DOHH2 (cell line): Measurements from ENCODE around the gene RLIM.
A peak's percentile ranks its signal among the peaks of the same experiment; 100 is the strongest.
"Not testable (repeated sequence)": the region's sequence is repeated elsewhere in the genome, so short reads cannot be mapped to it uniquely, and the experiment has no call there.

ENCODE experiments used
- H3F3A ChIP-seq: fragments of 200-600 bp; sonication (generic), shearing (Covaris generic); 2 replicates; pipeline ENCODE4 v1.6.0; 2016; ENCODE audit warnings: antibody characterized with exemption, mild to moderate bottlenecking; ENCODE audit not compliant: control insufficient read depth, insufficient read depth
- H3K27ac ChIP-seq: fragments of 200-600 bp; sonication (generic); 2 replicates; pipeline ENCODE4 v1.5.1; 2014; ENCODE audit warnings: low read depth, mild to moderate bottlenecking, low read length, moderate library complexity
- H3K27me3 ChIP-seq: fragments of 200-600 bp; sonication (generic); 2 replicates; pipeline ENCODE4 v1.6.1; 2014; ENCODE audit warnings: mild to moderate bottlenecking, low read length, mixed read lengths; ENCODE audit not compliant: control insufficient read depth
- H3K36me3 ChIP-seq: fragments of 200-600 bp; sonication (generic); 2 replicates; pipeline ENCODE4 v1.6.1; 2014; ENCODE audit warnings: mild to moderate bottlenecking, low read length, moderate library complexity, mixed read lengths; ENCODE audit not compliant: control insufficient read depth
- H3K4me1 ChIP-seq: fragments of 200-600 bp; sonication (generic); 2 replicates; pipeline ENCODE4 v1.6.1; 2014; ENCODE audit warnings: mild to moderate bottlenecking, low read length, mixed read lengths; ENCODE audit not compliant: control insufficient read depth
- H3K4me2 ChIP-seq: fragments of 200-600 bp; sonication (generic); 2 replicates; pipeline ENCODE4 v1.6.0; 2014; ENCODE audit warnings: mild to moderate bottlenecking, low read length, moderate library complexity
- H3K4me3 ChIP-seq: fragments of 200-600 bp; sonication (generic); 2 replicates; pipeline ENCODE4 v1.5.1; 2014; ENCODE audit warnings: mild to moderate bottlenecking, low read length, mixed read lengths
- H3K79me2 ChIP-seq: fragments of 200-600 bp; sonication (generic); 2 replicates; pipeline ENCODE4 v1.6.1; 2014; ENCODE audit warnings: mild to moderate bottlenecking, low read length, mixed read lengths; ENCODE audit not compliant: control insufficient read depth
- H3K9me2 ChIP-seq: fragments of 200-600 bp; sonication (generic); replicated peaks from 2 replicates; pipeline ENCODE4 v1.6.1; 2014; ENCODE audit warnings: mild to moderate bottlenecking, low read length, mixed read lengths; ENCODE audit not compliant: control insufficient read depth
- H3K9me3 ChIP-seq: fragments of 200-600 bp; sonication (generic); 2 replicates; pipeline ENCODE4 v1.6.1; 2014; ENCODE audit warnings: antibody characterized with exemption, low read length, mixed read lengths; ENCODE audit not compliant: control insufficient read depth, insufficient read depth
- H4K20me1 ChIP-seq: fragments of 200-600 bp; sonication (generic); 2 replicates; pipeline ENCODE4 v1.6.0; 2014; ENCODE audit warnings: low read depth, mild to moderate bottlenecking, antibody characterized with exemption, low read length, moderate library complexity; ENCODE audit not compliant: control insufficient read depth, insufficient read depth
- CTCF ChIP-seq: fragments of 200-600 bp; sonication (generic); IDR thresholded peaks from one replicate; pipeline ENCODE4 v1.5.1; 2014; ENCODE audit warnings: antibody characterized with exemption, mild to moderate bottlenecking, low read depth, low read length; ENCODE audit not compliant: poor library complexity, severe bottlenecking
- EZH2phosphoT487 ChIP-seq: fragments of 200-600 bp; sonication (generic); IDR thresholded peaks from 2 replicates; pipeline ENCODE4 v1.6.1; 2017; ENCODE audit warnings: borderline replicate concordance, mild to moderate bottlenecking, antibody characterized with exemption, low read length, moderate library complexity, mixed read lengths

RLIM gene

GRCh38 chrX:74614093-74614909 is at the start of gene RLIM:
Gene RLIM (minus strand): TSS chrX:74614624. CDS start chrX:74595977, 18,647 bp downstream.
- Histone ChIP-seq H3K9me2 (no peaks in the 10 kb centered on the region), H3K27ac (peak within 1 kb of the TSS; percentile 82), H3K4me1 (peaks cover 20% of the 10 kb centered on the region), H3K27me3 (no peaks in the 10 kb centered on the region), H3K79me2 (peaks cover 61% of the 10 kb centered on the region), H3F3A (no peaks in the 10 kb centered on the region), H4K20me1 (no peaks in the 10 kb centered on the region), H3K9me3 (no peaks in the 10 kb centered on the region), H3K4me3 (peak within 1 kb of the TSS; percentile 87), H3K36me3 (peaks cover 32% of the 10 kb centered on the region), H3K4me2 (peak within 1 kb of the TSS; percentile 68)
- TF ChIP-seq EZH2phosphoT487: no peak
- no peak for TF ChIP-seq CTCF

- Histone ChIP-seq H3K4me2 (no peak overlapping the region), H3K9me3 (no peaks in the 10 kb centered on the region), H3K4me3 (no peak overlapping the region), H3K9me2 (no peaks in the 10 kb centered on the region), H3K36me3 (no peaks in the 10 kb centered on the region), H3F3A (no peaks in the 10 kb centered on the region), H4K20me1 (no peaks in the 10 kb centered on the region), H3K4me1 (no peaks in the 10 kb centered on the region), H3K27me3 (no peaks in the 10 kb centered on the region), H3K27ac (no peak overlapping the region), H3K79me2 (no peaks in the 10 kb centered on the region)
- TF ChIP-seq CTCF (no peak), EZH2phosphoT487 (no peak)
Observed at GRCh38 chrX:74656079-74656745, 41.8 kb upstream of the RLIM start.

GRCh38 chrX:74654953-74655352 is 40.5 kb upstream of the RLIM start:
- not testable (repeated sequence) for H3K9me3 ChIP-seq, H3K27me3 ChIP-seq, H3K4me2 ChIP-seq, H3K27ac ChIP-seq, H3K4me1 ChIP-seq, H3K79me2 ChIP-seq, H3K4me3 ChIP-seq, H4K20me1 ChIP-seq, H3K9me2 ChIP-seq, H3K36me3 ChIP-seq, H3F3A ChIP-seq

- H3K4me3 ChIP-seq: no peak overlapping the region
- no peak overlapping the region for H3K4me2 ChIP-seq
- no peaks in the 10 kb centered on the region for H3K79me2 ChIP-seq
- H3K4me1 ChIP-seq: no peaks in the 10 kb centered on the region
- H3K36me3 ChIP-seq: no peaks in the 10 kb centered on the region
- TF ChIP-seq EZH2phosphoT487 (no peak), CTCF (no peak)
- no peaks in the 10 kb centered on the region for H3K9me2 ChIP-seq
- no peaks in the 10 kb centered on the region for H3K27me3 ChIP-seq
- H3F3A ChIP-seq: no peaks in the 10 kb centered on the region
- no peaks in the 10 kb centered on the region for H4K20me1 ChIP-seq
- H3K27ac ChIP-seq: no peak overlapping the region
- no peaks in the 10 kb centered on the region for H3K9me3 ChIP-seq
Observed at GRCh38 chrX:74636749-74637314, 22.4 kb upstream of the RLIM start.
